Loucy (cell line): ENCODE data around the gene CA11.

ENCODE experiments used
- H2AFZ ChIP-seq: fragments of 200-600 bp; sonication (generic); 2 replicates; pipeline ENCODE4 v1.6.0; 2016; ENCODE audit warnings: antibody characterized with exemption, mild to moderate bottlenecking, low read length, moderate library complexity
- H3F3A ChIP-seq: fragments of 200-600 bp; 2 replicates; pipeline ENCODE4 v1.6.0; 2016; ENCODE audit warnings: antibody characterized with exemption, low read depth, mild to moderate bottlenecking
- H3K27me3 ChIP-seq: fragments of 200-600 bp; sonication (generic); 2 replicates; pipeline ENCODE4 v1.6.1; 2014; ENCODE audit warnings: low read length, mild to moderate bottlenecking; ENCODE audit not compliant: insufficient read depth, poor library complexity, severe bottlenecking
- H3K36me3 ChIP-seq: fragments of 200-600 bp; sonication (generic); 2 replicates; pipeline ENCODE4 v1.6.1; 2016; ENCODE audit warnings: low read length; ENCODE audit not compliant: insufficient read depth
- H3K4me1 ChIP-seq: fragments of 200-600 bp; sonication (generic); 2 replicates; pipeline ENCODE4 v1.5.1; 2014; ENCODE audit warnings: low read length, mild to moderate bottlenecking; ENCODE audit not compliant: insufficient read depth, poor library complexity, severe bottlenecking
- H3K4me2 ChIP-seq: fragments of 200-600 bp; sonication (generic); 2 replicates; pipeline ENCODE4 v1.6.0; 2014; ENCODE audit warnings: antibody characterized with exemption, low read length, low read depth, mild to moderate bottlenecking; ENCODE audit not compliant: poor library complexity, severe bottlenecking
- H3K4me3 ChIP-seq: fragments of 200-600 bp; sonication (generic); 2 replicates; pipeline ENCODE4 v1.5.1; 2014; ENCODE audit warnings: low read length, mild to moderate bottlenecking, mixed read lengths; ENCODE audit not compliant: poor library complexity, severe bottlenecking
- H3K79me2 ChIP-seq: fragments of 200-600 bp; sonication (generic); 2 replicates; pipeline ENCODE4 v1.6.1; 2014; ENCODE audit warnings: low read length; ENCODE audit not compliant: insufficient read depth
- H3K9ac ChIP-seq: fragments of 200-600 bp; sonication (generic); 2 replicates; pipeline ENCODE4 v1.6.0; 2014; ENCODE audit warnings: mild to moderate bottlenecking, low read depth, low read length, moderate library complexity; ENCODE audit not compliant: poor library complexity, severe bottlenecking
- H3K9me2 ChIP-seq: fragments of 200-600 bp; sonication (generic); replicated peaks from 2 replicates; pipeline ENCODE4 v1.6.1; 2016; ENCODE audit warnings: low read depth, low read length, mixed read lengths
- H3K9me3 ChIP-seq: fragments of 200-600 bp; sonication (generic); 2 replicates; pipeline ENCODE4 v1.6.1; 2014; ENCODE audit warnings: mild to moderate bottlenecking, antibody characterized with exemption, low read length, low read depth; ENCODE audit not compliant: insufficient read depth
- H4K20me1 ChIP-seq: fragments of 200-600 bp; sonication (generic); 2 replicates; pipeline ENCODE4 v1.6.0; 2014; ENCODE audit warnings: antibody characterized with exemption, low read length, mild to moderate bottlenecking; ENCODE audit not compliant: insufficient read depth, poor library complexity, severe bottlenecking
- EZH2phosphoT487 ChIP-seq: fragments of 200-600 bp; IDR thresholded peaks from 2 replicates; pipeline ENCODE4 v1.6.1; 2018; ENCODE audit warnings: antibody characterized with exemption, mild to moderate bottlenecking, moderate library complexity, borderline replicate concordance
- TF ChIP-seq, protein P1 (sequence below): fragments of 200-600 bp; sonication (generic); conservative IDR thresholded peaks from 2 replicates; pipeline ENCODE4 v1.5.1; 2014; ENCODE audit warnings: mild to moderate bottlenecking, antibody characterized with exemption, low read length

CA11 gene

DNA sequence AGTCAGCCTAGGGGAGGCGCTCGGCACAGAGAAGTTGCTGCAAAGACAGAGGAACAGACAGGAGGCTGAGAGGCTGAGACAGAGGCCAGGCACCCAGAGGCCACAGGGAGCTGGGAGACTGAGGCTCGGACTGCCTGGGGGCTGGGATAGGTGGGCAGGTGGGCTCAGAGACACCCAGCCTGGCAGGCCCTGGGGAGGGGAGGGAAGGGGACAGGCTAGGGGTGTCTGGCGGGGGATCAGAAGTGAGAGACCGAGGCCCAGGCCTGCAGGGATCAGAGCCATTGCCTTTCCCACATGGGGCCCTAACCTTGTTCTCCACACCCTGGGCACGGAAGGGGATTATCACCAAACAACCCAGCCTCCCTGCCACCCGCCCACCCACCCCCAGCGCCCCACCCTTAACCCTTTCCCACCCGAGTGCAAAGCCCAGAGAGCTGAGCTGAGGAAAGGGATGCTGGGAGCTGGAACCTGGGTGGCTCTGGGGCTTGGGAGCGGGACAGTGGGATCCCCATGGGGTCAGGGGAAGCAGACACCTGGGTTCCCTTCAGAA, 25.5 kb upstream of the CA11 start:
- Histone ChIP-seq H3K9ac (no peak overlapping the region), H3K36me3 (no peaks in the 10 kb centered on the region), H3F3A (no peaks in the 10 kb centered on the region), H3K4me3 (no peak overlapping the region), H3K27me3 (no peaks in the 10 kb centered on the region), H3K4me1 (no peaks in the 10 kb centered on the region), H4K20me1 (no peaks in the 10 kb centered on the region), H3K9me2 (no peaks in the 10 kb centered on the region), H3K9me3 (no peaks in the 10 kb centered on the region), H2AFZ (no peak overlapping the region), H3K79me2 (no peaks in the 10 kb centered on the region), H3K4me2 (no peak overlapping the region)
- TF ChIP-seq, protein P1, sequence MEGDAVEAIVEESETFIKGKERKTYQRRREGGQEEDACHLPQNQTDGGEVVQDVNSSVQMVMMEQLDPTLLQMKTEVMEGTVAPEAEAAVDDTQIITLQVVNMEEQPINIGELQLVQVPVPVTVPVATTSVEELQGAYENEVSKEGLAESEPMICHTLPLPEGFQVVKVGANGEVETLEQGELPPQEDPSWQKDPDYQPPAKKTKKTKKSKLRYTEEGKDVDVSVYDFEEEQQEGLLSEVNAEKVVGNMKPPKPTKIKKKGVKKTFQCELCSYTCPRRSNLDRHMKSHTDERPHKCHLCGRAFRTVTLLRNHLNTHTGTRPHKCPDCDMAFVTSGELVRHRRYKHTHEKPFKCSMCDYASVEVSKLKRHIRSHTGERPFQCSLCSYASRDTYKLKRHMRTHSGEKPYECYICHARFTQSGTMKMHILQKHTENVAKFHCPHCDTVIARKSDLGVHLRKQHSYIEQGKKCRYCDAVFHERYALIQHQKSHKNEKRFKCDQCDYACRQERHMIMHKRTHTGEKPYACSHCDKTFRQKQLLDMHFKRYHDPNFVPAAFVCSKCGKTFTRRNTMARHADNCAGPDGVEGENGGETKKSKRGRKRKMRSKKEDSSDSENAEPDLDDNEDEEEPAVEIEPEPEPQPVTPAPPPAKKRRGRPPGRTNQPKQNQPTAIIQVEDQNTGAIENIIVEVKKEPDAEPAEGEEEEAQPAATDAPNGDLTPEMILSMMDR = no peak
- no peak for TF ChIP-seq EZH2phosphoT487

DNA sequence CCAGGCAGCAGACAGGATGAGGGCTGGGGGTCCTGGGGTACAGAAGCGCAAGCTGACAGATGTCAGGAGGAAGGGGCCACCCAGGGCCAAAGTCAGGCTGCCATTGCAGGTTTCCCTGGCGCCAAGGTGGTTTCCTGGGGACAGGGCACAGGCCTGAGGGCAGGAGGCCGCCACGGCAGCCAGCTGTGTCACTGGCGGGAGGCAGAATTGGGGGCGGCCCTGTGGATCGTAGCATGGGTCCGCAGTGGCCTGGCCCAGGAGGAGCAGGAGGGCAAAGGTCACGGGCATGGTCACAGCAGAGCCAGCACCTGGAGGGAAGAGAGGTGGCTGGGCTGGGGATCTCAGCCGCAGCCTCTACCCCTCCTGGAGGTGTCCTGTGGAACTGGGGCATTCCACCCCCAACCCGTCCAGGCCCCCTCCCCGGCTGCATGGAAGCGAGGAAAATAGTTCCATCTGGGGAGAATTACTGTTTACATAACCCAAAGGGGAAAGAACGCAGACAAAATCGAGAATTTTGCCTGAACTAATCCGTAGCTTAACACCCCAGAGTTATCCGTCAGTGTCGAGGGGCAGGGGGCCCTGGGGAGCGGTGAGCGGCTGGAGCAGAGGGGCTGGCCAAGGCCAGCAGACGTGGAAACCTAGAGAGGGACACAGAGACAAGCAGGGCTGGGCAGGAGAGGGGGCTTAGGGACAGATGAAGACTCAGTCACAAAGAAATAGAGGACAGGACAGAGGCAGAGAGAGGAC, 24.9 kb upstream of the CA11 start:
- no peaks in the 10 kb centered on the region for H3K9me3 ChIP-seq
- TF ChIP-seq EZH2phosphoT487 = no peak
- TF ChIP-seq, protein P1 = no peak
- no peaks in the 10 kb centered on the region for H3K79me2 ChIP-seq
- H2AFZ ChIP-seq = no peak overlapping the region
- no peaks in the 10 kb centered on the region for H3F3A ChIP-seq
- no peak overlapping the region for H3K4me2 ChIP-seq
- no peaks in the 10 kb centered on the region for H3K27me3 ChIP-seq
- no peaks in the 10 kb centered on the region for H3K9me2 ChIP-seq
- H3K4me3 ChIP-seq = no peak overlapping the region
- no peak overlapping the region for H3K9ac ChIP-seq
- no peaks in the 10 kb centered on the region for H4K20me1 ChIP-seq
- H3K36me3 ChIP-seq = no peaks in the 10 kb centered on the region
- H3K4me1 ChIP-seq = no peaks in the 10 kb centered on the region

GRCh38 chr19:48669903-48670668, 24.1 kb upstream of the CA11 start:
- no peaks in the 10 kb centered on the region for H3K27me3 ChIP-seq
- TF ChIP-seq, protein P1 = no peak
- TF ChIP-seq EZH2phosphoT487 = no peak
- H4K20me1 ChIP-seq = no peaks in the 10 kb centered on the region
- H3K9me2 ChIP-seq = no peaks in the 10 kb centered on the region
- no peaks in the 10 kb centered on the region for H3K79me2 ChIP-seq
- no peaks in the 10 kb centered on the region for H3K36me3 ChIP-seq
- no peak overlapping the region for H3K4me2 ChIP-seq
- no peaks in the 10 kb centered on the region for H3K9me3 ChIP-seq
- no peak overlapping the region for H3K4me3 ChIP-seq
- no peak overlapping the region for H2AFZ ChIP-seq
- no peak overlapping the region for H3K9ac ChIP-seq
- no peaks in the 10 kb centered on the region for H3F3A ChIP-seq
- no peaks in the 10 kb centered on the region for H3K4me1 ChIP-seq
